ENCODE data around the gene ZNF445.

- TF ChIP-seq CTCF (IDR thresholded peaks at IDR 0.05; ENCODE audit: low read depth, low read length, missing input control) (no peak), RAD21 (IDR thresholded peaks at IDR 0.05) (no peak), FOXA1 (IDR thresholded peaks at IDR 0.05) (no peak), EGR1 (IDR thresholded peaks at IDR 0.05; ENCODE audit: low read depth in 2 of 2) (no peak), GABPA (IDR thresholded peaks at IDR 0.05 in 1 of 2, conservative IDR thresholded peaks at IDR 0.05 in 1 of 2) (no peak), MAX (IDR thresholded peaks at IDR 0.05) (no peak), TAF1 (conservative IDR thresholded peaks at IDR 0.05) (no peak), NR2F2 (IDR thresholded peaks at IDR 0.05) (no peak), JUND (IDR thresholded peaks at IDR 0.05) (no peak), ZBTB33 (IDR thresholded peaks at IDR 0.05) (no peak), YY1 (IDR thresholded peaks at IDR 0.05) (no peak), ATF3 (IDR thresholded peaks at IDR 0.05) (no peak), REST (IDR thresholded peaks at IDR 0.05) (no peak), HNF4A (conservative IDR thresholded peaks at IDR 0.05) (no peak)
Measured at GRCh38 chr3:44419116-44419922, 58.2 kb downstream of the ZNF445 start.
